NCI-H1930 (cell line): ENCODE measurements around the gene ZFP64.
A peak's percentile ranks its signal among the peaks of the same experiment; 100 is the strongest.
"Not testable (repeated sequence)": the region's sequence is repeated elsewhere in the genome, so short reads cannot be mapped to it uniquely, and the experiment has no call there.

ENCODE experiments used
- DNase-seq, 2 experiments: peaks; one replicate each; lab custom pipeline; 2025; lab: John Stamatoyannopoulos, UW

The ZFP64 gene

DNA sequence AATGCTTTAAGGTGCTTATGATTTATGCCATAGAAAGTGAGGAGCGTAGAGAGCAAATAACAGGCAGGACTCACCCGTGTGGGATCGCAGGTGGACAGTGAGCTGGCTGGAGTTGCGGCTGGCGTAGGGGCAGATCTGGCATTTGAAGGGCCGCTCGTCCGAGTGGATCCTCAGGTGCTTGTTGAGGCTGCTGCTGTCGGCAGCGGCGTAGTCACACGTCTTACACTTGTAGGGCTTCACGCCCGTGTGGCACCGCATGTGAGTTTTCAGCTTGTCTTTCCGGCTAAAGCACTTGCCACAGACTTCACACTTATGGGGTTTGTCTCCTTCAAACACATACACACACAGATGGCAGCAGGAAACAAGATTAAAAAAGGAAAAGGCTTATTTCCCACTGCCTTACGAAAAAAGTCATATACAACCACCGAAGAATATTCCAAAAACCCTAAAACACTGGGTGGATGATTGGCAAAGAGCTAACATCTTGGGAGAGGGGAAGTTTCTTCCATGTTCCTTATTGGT, 31.5 kb downstream of the ZFP64 start:
- DNase-seq: no peak

- no peak for DNase-seq
Observed at GRCh38 chr20:52154575-52154974, 37.0 kb downstream of the ZFP64 start.

DNA sequence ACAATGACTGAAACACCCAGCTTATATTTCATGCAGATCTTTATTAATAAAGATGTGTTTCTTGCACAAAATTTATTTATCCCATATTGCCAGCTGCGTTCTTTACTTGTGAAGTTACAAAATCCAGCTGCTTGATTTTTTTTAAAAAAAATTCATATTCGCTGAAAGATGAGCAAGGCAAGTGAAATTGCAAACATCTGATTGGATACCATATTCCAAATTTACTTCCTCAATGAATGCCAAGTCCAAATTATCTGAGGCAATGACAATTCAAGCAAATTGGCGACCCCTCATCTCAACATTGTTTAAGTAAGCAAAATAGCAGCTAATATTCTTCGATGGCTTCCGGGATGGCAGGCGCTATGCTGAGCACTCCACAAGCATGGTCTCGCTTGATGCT, 37.7 kb downstream of the ZFP64 start:
- no peak for DNase-seq

DNA sequence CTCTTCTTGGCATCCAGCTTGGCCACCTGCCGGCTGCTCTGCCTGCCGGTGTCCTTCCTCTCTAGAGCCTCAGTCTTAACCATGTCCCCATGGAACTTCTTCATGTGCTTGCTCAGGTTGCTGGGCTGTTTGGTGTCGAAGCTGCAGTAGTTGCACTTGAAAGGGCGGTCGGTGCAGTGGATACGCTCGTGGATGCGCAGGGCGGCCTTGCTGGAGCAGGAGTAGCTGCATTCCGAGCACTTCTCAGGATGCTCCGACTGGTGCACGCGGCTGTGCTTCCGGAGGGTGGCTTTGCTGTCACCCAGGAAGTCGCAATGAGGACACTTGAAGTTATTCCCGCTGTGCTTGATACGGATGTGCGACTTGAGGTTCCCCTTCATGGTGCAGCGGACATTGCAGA, 38.7 kb downstream of the ZFP64 start:
- DNase-seq: no peak

- no peak for DNase-seq
Observed at GRCh38 chr20:52152416-52152815, 39.2 kb downstream of the ZFP64 start.

DNA sequence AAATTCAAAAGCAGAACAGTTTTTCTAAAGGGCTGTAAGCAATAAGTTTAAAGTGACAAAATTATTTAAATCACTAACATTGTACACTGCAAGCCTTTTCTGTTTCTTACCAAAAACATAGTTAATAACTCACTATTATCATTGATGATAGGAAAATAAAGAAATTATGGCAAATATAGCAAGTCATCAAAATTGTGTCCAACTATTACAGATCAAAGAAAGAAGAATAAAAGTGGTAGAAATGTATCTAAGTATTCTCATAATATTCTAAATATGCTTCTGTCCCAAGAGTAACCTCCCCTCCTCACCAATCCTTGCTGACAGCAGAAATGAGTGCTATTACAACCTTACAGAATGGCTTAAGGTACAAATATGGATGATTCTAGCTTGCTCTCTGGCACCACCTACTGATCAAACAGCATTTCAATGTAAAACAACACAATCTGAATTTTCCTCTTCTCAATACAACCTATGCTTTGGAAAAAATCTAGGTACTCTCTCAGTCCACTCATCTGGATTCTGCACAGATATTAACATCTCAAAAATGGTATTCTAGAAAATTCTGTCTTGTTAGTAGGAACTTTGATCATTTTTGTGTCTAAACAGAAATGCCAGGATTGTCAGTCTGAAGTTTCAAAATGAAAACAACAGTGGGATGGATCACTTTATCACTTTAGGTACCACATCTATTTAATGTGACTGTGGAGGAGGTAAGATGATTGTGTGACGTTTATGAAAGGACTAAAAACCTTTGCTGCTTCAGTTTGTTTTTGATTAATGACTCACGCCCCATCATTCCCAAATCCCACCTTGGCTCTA, 40.9 kb downstream of the ZFP64 start:
- peak; percentile 19 to 58 for DNase-seq

DNA sequence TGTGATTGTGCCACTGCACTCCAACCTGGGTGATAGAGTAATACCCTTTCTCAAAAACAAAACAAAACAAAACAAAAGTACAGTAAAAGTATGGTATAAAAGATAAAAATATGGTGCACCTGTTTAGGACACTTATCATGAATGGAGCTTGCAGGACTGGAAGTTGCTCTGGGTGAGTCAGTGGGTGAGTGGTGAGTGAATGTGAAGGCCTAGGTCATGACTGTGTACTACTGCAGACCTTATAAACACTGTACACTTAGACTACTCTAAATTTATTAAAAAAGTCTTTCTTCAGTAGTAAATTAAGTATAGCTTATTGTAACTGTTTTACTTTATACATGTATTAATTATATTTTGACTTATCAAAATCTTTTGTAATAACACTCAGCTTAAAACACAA, 46.0 kb downstream of the ZFP64 start:
- DNase-seq: no peak

GRCh38 chr20:52143277-52143676, 48.3 kb downstream of the ZFP64 start:
- DNase-seq: no peak

DNA sequence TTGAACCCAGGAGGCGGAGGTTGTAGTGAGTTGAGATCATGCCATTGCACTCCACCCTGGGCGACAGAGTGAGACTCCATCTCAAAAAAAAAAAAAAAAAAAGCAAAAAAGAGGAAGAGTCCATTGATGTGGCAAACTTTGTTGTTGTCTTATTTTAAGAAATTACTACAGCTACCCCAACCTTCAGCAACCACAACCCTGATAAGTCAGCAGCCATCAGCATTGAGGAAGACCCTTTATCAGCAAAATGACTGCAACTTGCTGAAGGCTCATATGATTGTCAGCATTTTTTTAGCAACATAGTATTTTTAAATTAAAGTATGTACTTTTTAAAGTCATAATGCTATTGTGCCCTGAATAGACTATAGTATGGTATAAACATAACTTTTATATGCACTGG, 48.8 kb downstream of the ZFP64 start:
- no peak for DNase-seq

DNA sequence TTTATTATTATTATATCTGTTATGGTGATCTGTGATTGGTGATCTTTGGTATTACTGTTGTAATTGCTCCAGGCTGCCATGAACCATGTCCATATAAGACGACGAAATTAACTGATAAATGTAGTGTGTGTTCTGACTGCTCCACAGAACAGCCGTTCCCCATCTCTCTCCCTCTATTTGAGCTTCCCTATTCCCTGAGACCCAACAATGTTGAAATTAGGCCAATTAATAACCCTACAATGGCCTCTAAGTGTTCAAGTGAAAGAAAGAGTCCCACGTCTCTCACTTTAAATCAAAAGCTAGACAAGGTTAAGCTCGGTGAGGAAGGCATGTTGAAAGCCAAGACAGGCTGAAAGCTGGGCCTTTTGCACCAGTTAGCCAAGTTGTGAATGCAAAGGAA, 51.6 kb downstream of the ZFP64 start:
- DNase-seq: no peak

GRCh38 chr20:52137850-52138249, 53.7 kb downstream of the ZFP64 start:
- no peak for DNase-seq

- DNase-seq: not testable (repeated sequence)
Observed at GRCh38 chr20:52133714-52134113, 57.9 kb downstream of the ZFP64 start.

DNA sequence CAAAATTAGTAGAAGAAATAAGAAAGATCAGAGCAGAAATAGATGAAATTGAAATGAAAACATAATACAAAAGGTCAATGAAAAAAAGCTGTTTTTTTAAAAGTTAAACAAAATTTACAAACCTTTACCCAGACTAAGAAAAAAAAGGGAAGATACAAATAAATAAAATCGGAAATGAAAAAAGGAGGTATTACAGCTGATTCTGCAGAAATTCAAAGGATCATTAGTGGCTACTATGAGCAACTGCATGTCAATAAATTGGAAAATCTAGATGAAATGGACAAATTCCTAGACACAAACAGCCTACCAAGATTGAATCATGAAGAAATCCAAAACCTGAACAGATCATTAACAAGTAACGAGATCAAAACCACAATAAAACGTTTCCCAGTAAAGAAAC, 59.2 kb downstream of the ZFP64 start:
- DNase-seq: no peak

DNA sequence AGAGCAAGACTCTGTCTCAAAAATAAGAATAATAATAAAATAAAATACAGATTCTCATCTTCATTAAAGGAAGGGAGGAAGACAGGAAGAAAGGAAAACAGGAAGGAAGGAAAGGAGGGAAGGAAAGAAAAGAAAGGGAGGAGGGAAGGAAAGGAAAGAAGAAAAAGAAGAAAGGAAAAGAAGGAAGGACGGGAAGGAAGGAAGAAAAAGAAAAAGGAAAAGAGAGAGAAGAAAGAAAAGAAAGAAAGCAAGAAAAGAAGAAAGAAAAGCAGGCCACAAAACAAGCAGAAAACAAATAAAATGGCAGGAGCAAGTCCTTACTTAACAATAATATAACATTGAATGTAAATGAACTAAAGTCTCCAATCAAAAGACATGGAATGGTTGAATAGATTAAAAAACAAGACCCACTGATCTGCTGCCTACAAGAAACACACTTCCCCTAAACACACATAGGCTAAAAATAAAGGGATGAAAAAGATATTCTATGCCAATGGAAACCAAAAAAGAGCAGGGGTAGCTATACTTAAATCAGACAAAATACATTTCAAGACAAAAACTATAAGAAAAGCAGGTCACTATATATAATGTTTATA, 60.4 kb downstream of the ZFP64 start:
- DNase-seq: no peak

- DNase-seq: no peak
Observed at GRCh38 chr20:52130406-52130805, 61.2 kb downstream of the ZFP64 start.

- DNase-seq: no peak
Observed at GRCh38 chr20:52129611-52130010, 62.0 kb downstream of the ZFP64 start.

DNA sequence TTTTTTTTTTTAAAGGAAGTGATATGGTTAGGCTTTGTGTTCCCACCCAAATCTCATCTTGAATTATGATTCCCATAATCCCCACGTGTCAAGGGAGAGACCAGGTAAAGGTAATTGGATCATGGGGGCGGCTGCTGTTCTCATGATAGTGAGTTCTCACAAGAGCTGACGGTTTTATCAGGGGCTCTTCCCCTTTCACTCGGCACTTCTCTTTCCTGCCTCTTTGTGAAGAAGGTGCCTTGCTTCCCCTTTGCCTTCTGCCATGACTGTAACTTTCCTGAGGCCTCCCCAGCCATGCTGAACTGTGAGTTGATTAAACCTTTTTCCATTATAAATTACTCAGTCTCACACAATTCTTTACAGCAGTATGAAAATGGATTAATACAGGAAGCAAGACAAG, 64.3 kb downstream of the ZFP64 start:
- no peak for DNase-seq

DNA sequence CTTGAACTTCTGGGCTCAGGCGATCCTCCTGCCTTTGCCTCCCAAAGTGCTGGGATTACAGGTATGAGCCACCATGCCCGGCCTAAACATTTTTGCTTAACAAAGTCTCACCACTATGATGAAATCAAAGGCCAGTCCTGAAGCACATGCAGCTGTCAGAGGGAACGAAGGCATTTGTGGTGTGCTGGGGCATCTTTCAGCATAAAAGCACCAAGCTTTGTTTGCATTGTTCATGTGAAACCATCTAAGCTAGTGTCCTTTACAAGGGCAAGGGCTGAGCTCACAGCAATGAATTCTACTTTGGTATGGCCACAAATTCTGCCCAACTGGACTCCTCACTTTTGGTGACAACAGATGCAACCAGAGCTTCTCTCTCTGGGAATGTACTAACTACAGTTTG, 66.8 kb downstream of the ZFP64 start:
- DNase-seq: no peak

DNA sequence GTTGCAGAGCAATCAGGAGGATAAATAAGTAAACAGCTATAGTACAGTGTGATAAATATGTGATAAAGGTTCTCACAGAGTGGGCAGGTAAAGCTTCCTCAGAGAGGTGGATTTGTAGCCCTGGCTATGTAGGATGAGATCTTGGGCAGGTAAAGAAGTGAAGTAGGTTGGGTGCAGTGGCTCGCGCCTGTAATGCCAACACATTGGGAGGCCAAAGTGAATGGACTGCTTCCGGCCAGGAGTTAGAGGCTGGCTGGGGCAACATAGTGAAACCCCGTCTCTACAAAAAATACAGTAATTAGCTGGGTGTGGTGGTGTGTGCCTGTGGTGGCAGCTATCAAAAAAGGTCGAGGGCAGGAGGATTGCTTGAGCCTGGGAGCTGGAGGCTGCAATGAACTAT, 72.9 kb downstream of the ZFP64 start:
- DNase-seq: no peak

DNA sequence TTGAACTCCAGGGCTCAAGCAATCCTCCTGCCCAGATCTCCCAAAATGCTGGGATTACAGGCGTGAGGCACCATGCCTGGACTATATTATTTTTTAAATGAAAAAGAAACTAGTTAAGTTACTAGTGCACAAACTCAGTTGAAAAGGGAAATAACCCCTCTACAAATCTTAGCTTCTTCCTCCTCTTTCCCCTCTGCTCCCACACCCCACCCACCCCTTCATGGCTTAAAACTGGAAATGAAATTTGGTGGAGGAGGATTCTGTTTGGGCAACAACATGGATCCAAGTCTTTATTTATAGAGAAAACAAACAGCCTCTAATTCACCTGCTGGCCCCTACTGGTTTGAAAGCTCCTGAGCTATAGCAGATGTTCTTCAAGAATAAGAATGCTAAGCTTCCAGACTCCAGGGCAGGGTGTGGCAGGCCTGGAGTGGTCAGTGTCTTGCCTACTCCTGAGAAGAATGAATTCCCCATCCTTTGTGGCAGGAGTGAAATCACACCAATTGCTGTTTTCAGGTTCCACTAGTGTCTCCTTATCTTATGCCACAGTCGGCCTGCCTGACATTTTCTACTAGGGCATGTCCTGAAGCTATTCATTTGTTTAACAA, 73.5 kb downstream of the ZFP64 start:
- no peak for DNase-seq

DNA sequence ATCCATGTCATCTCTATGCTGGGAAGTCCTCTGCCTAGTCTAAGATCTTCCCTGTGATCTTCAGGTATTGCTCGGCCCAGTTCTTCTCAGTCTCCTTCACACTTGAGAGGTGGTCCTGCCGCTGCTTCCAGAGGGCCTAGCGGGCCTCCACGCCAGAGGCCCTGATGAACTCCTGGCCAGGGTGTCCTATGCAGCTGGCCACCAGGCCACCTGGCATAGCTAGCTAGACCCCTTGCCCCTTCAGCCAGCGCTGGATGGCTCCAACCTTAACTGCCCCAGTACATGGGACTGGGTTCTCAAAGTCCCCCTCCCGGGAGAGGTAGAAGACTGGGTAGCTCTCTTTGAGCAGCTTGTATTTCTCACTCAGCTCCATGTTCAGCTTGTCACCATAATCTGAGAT, 81.1 kb downstream of the ZFP64 start:
- DNase-seq: no peak

- no peak for DNase-seq
Observed at GRCh38 chr20:52105442-52106422, 85.8 kb downstream of the ZFP64 start.
